ENCODE results near the gene SSBP3. TPM values are rescaled to one million over a fixed set of nuclear protein-coding genes. Genes with fewer than 3 reads are reported as not detected.
A peak's percentile ranks its signal among the peaks of the same experiment; 100 is the strongest.

Gene SSBP3
- total RNA-seq, 4 donors from 2014 or later = 17.1 to 25.4 (median 21.5) TPM

DNA sequence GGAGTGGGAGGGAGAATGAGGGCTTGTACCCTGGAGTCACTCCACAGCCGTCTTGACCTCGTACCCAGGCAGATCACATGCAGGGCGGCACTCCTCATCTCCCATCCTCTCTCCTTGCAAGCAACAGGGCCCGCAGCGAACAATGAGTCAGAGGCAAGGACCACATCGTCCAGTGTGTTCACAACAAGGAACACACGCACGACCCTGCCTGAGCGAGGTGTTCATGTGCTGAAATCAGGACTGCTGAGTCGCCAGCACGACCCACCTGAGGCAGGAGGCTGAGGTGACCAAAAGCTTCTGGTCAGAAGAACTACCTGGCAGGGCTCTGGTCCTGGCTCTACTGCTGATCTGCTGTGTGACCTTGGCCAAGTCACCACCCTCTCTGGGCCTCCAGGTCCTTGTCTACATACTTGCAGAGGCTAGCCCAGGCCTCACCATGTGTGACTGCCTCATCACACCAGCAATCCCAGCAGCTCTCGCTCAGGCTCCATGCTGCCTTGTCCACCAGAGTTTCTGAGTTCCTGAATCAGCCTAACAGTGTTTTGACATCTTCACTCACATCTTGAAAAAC lies 78.0 kb downstream of the SSBP3 start:
- no peaks in the 10 kb centered on the region for H3K27me3 ChIP-seq
- TF ChIP-seq, protein P1, sequence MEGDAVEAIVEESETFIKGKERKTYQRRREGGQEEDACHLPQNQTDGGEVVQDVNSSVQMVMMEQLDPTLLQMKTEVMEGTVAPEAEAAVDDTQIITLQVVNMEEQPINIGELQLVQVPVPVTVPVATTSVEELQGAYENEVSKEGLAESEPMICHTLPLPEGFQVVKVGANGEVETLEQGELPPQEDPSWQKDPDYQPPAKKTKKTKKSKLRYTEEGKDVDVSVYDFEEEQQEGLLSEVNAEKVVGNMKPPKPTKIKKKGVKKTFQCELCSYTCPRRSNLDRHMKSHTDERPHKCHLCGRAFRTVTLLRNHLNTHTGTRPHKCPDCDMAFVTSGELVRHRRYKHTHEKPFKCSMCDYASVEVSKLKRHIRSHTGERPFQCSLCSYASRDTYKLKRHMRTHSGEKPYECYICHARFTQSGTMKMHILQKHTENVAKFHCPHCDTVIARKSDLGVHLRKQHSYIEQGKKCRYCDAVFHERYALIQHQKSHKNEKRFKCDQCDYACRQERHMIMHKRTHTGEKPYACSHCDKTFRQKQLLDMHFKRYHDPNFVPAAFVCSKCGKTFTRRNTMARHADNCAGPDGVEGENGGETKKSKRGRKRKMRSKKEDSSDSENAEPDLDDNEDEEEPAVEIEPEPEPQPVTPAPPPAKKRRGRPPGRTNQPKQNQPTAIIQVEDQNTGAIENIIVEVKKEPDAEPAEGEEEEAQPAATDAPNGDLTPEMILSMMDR (IDR thresholded peaks at IDR 0.05) = no peak
- TF ChIP-seq POLR2A (IDR thresholded peaks at IDR 0.05) = no peak
- no peak for DNase-seq
- no peaks in the 10 kb centered on the region for H3K9me3 ChIP-seq
- H3K27ac ChIP-seq = peak overlapping the region; percentile 20 to 87 (median 84)
- intact Hi-C loops (cut with DNase I) = no loop called here
- H3K4me3 ChIP-seq = no peak overlapping the region
- peaks cover 0 to 6% (median 0%) of the 10 kb centered on the region in 3 donors for H3K36me3 ChIP-seq
- peaks cover 61 to 100% (median 93%) of the 10 kb centered on the region in 3 donors for H3K4me1 ChIP-seq
- WGBS, 2 donors = 33 to 60% methylated on average over 4 to 6 of the region's 12 CpGs

DNA sequence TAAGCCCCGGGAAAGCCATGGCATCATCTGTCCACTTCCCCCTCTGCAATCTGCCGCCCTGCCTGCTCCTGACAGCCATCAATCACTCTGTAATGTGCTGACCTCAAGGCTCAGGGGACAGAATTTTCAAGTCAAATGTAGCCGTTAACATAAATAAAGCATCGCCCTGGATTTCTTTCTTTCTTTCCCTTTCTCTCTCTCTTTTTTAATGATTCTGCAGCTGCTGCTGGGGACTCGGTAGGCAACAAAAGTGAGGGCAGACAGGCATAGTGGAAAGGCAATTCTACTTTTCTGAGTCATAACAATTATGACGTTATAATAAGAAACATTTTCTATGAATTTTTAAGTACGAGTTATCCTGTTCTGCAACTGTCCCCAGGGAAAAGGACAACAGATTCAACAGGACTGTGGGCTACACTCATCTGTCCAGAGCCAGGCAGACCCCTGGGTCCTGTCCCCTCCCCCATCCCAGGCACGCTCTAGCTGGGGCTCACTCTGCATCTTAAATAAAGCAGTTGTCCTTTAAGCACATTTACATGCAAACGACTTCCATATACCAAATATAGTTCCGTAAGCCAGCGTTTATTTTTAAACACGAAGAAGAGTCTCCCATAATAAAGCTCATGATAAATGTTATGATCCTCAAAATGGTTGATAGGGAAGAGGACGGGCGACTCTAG lies 78.7 kb downstream of the SSBP3 start:
- TF ChIP-seq, protein P1 (IDR thresholded peaks at IDR 0.05) = no peak
- TF ChIP-seq POLR2A (IDR thresholded peaks at IDR 0.05) = no peak
- peaks cover 0 to 6% (median 0%) of the 10 kb centered on the region in 3 donors for H3K36me3 ChIP-seq
- no peak overlapping the region for H3K4me3 ChIP-seq
- 36 to 53% methylated on average over 14 of the region's 14 CpGs for WGBS, 2 donors
- no peak for DNase-seq
- peak overlapping the region; percentile 60 to 87 (median 84) for H3K27ac ChIP-seq
- no peaks in the 10 kb centered on the region for H3K9me3 ChIP-seq
- intact Hi-C loops (cut with DNase I) = no loop called here
- H3K27me3 ChIP-seq = no peaks in the 10 kb centered on the region
- H3K4me1 ChIP-seq = peaks cover 64 to 100% (median 93%) of the 10 kb centered on the region in 3 donors

DNA sequence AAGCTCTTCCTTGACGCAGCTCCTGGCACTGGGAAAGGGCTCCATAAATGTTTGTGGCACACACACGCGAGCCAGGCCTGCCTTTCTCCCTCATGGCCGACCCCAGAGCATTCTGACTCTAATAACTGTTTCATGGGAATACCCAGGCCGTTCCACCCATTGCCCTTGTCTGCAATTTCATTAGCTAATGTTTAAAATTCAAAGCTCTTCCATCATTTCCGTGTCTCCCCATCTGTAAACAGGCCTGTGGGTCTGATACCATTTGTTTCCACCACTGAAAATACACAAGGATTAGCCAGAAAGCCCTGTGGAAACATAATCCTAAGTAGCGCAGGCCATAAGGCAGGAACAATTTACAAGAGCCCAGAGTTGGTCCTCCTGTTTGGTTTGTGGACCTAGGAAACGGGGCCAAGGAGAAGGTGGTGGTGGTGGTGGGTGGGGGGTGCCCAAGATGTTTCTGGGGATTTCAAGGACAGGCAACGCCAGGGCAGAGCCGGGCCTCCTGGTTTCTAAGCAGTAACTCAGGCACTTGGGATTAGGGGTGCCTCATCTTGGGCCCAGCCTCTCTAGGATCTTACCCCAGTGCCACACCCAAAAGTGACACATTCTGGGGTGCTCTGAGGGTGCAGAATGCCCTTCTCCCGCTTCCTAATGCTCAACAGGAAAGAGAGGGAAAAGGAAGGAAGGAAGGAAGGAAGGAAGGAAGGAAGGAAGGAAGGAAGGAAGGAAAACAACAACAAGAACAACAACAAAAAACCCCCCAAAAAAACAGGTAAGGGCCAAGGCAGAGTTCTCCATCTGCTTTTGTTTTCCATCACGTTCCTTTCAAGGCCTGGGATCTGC lies 79.4 kb downstream of the SSBP3 start:
- no peak overlapping the region for H3K4me3 ChIP-seq
- WGBS, 2 donors = 44 to 68% methylated on average over 9 of the region's 12 CpGs
- no peaks in the 10 kb centered on the region for H3K9me3 ChIP-seq
- H3K36me3 ChIP-seq = peaks cover 0 to 6% (median 0%) of the 10 kb centered on the region in 3 donors
- H3K4me1 ChIP-seq = peaks cover 57 to 100% (median 93%) of the 10 kb centered on the region in 3 donors
- no peaks in the 10 kb centered on the region for H3K27me3 ChIP-seq
- TF ChIP-seq, protein P1 (IDR thresholded peaks at IDR 0.05) = no peak
- no peak for TF ChIP-seq POLR2A (IDR thresholded peaks at IDR 0.05)
- intact Hi-C loops (cut with DNase I) = no loop called here
- no peak for DNase-seq
- H3K27ac ChIP-seq = peak overlapping the region; percentile 60 to 87 (median 84)

DNA sequence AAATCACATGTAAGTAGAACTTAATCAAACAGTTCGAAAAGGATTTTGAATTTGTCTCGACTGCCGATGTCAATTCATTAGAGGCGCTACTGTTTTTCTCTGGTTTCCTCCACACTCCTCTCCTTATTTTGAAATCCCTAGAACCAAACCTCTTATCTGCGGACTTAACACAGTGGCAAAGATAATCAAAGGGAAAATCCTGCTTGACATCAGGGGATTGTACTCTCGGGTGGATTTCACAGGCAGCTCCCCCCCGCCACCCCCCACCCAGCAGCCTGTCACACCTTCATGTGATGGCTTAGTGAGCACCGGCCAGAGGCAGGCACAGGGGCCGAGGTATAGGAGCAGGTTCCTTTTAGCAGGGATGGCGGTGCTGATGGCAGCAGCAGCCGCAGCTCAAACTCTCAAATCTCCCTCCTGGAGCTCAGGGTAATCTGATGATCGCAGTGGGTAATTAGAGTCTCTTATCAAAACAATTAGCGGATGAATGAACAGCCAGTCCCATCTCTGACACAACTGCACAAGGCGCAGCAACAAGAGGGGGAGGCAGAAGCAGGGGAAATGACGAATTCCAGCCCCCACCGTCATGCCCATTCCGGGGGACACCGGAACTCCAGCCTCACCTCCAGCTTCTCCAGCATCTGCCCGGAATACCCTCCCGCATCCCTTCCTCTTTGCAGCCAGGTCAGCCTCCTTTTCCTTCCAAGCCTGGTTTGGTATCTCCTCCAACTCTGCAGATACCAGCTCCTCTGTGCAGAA lies 80.3 kb downstream of the SSBP3 start:
- Histone ChIP-seq H3K4me3 (no peak overlapping the region), H3K4me1 (peaks cover 53 to 100% (median 91%) of the 10 kb centered on the region in 3 donors), H3K9me3 (no peaks in the 10 kb centered on the region), H3K36me3 (peaks cover 0 to 6% (median 0%) of the 10 kb centered on the region in 3 donors), H3K27ac (peak overlapping the region; percentile 60 to 87 (median 84)), H3K27me3 (no peaks in the 10 kb centered on the region)
- intact Hi-C loops (cut with DNase I) = no loop called here
- TF ChIP-seq, protein P1 (IDR thresholded peaks at IDR 0.05) = no peak
- no peak for TF ChIP-seq POLR2A (IDR thresholded peaks at IDR 0.05)
- no peak for DNase-seq
- 79 to 84% methylated on average over 16 to 17 of the region's 20 CpGs for WGBS, 2 donors
